CD14-positive monocyte (primary cell): ENCODE measurements around the gene ZBTB8B. TPM values are rescaled to one million over a fixed set of nuclear protein-coding genes. Genes with fewer than 3 reads are reported as not detected.

Experiments used
- DNase-seq, 3 donors: peaks; one replicate each; pipeline ENCODE4 v3.0.0-alpha.2; 2011 to 2022
- H2AFZ ChIP-seq: 2 replicates; pipeline ENCODE4 v1.6.0; 2012; ENCODE audit warnings: mild to moderate bottlenecking, low read depth, low read length, inconsistent platforms; ENCODE audit not compliant: insufficient read depth, poor library complexity, severe bottlenecking
- H3K27ac ChIP-seq, 2 donors: 1 replicate in 1 of 2; 2 replicates in 1 of 2; pipeline ENCODE4 v1.5.1; 2012 to 2013; ENCODE audit warnings: low read length in 2 of 2, control low read depth in 1 of 2, inconsistent platforms in 1 of 2, low read depth in 1 of 2, mild to moderate bottlenecking in 1 of 2
- H3K27me3 ChIP-seq, 2 donors: one replicate each; pipeline versions ENCODE4 v1.6.0 to v1.6.1; 2011 to 2013; ENCODE audit warnings: low read length in 2 of 2; ENCODE audit not compliant: control insufficient read depth in 2 of 2, insufficient read depth in 2 of 2
- H3K36me3 ChIP-seq, 2 donors: replicated peaks in 1 of 2; 1 replicate in 1 of 2; 2 replicates in 1 of 2; pipeline versions ENCODE4 v1.5.1 to v1.6.1; 2012 to 2013; ENCODE audit warnings: low read length in 2 of 2, control low read depth in 1 of 2, inconsistent platforms in 1 of 2, mild to moderate bottlenecking in 1 of 2; ENCODE audit not compliant: insufficient read depth in 2 of 2, control insufficient read depth in 1 of 2
- H3K4me1 ChIP-seq, 2 donors: 1 replicate in 1 of 2; 2 replicates in 1 of 2; pipeline versions ENCODE4 v1.5.1 to v1.6.1; 2012 to 2013; ENCODE audit warnings: low read length in 2 of 2, control low read depth in 1 of 2, inconsistent platforms in 1 of 2, mild to moderate bottlenecking in 1 of 2, moderate library complexity in 1 of 2; ENCODE audit not compliant: insufficient read depth in 2 of 2, control insufficient read depth in 1 of 2
- H3K4me2 ChIP-seq: replicated peaks from 2 replicates; pipeline ENCODE3; 2012; ENCODE audit warnings: low read length, moderate library complexity, mild to moderate bottlenecking; ENCODE audit not compliant: poor library complexity, severe bottlenecking; ENCODE audit errors: extremely low read depth
- H3K4me3 ChIP-seq, 3 experiments: fragments of 200-600 bp in 1 of 3; sonication (generic) in 1 of 3; replicated peaks in 1 of 3; 1 replicate in 2 of 3; 2 replicates in 1 of 3; pipeline ENCODE4 v1.5.1; 2011 to 2013; ENCODE audit warnings: low read length in 3 of 3, mild to moderate bottlenecking in 3 of 3, control low read depth in 2 of 3, low read depth in 2 of 3, inconsistent platforms in 1 of 3, moderate library complexity in 1 of 3
- H3K79me2 ChIP-seq: 2 replicates; pipeline ENCODE4 v1.6.0; 2012; ENCODE audit warnings: mild to moderate bottlenecking, control low read depth, inconsistent platforms, low read length, moderate library complexity; ENCODE audit not compliant: insufficient read depth
- H3K9ac ChIP-seq: 2 replicates; pipeline ENCODE4 v1.6.0; 2017; ENCODE audit warnings: low read length, mild to moderate bottlenecking; ENCODE audit not compliant: insufficient read depth, poor library complexity, severe bottlenecking
- H3K9me3 ChIP-seq, 2 donors: replicated peaks in 1 of 2; 1 replicate in 1 of 2; 2 replicates in 1 of 2; pipeline versions ENCODE4 v1.5.1 to v1.6.1; 2012 to 2013; ENCODE audit warnings: low read length in 2 of 2, control low read depth in 1 of 2; ENCODE audit not compliant: control insufficient read depth in 1 of 2, insufficient read depth in 1 of 2
- H4K20me1 ChIP-seq: 2 replicates; pipeline ENCODE4 v1.6.0; 2012; ENCODE audit warnings: mild to moderate bottlenecking, low read length, control low read depth, moderate library complexity; ENCODE audit not compliant: insufficient read depth
- H3K27ac Mint-ChIP-seq, 7 donors: one replicate each; pipeline ENCODE4 v1.8.0; 2020; ENCODE audit warnings: mild to moderate bottlenecking in 7 of 7, mixed read lengths in 7 of 7, moderate library complexity in 6 of 7, inconsistent platforms in 2 of 7
- H3K27me3 Mint-ChIP-seq, 3 donors: one replicate each; pipeline ENCODE4 v1.8.0; 2021 to 2022; ENCODE audit warnings: low read depth in 3 of 3, mild to moderate bottlenecking in 3 of 3, mixed read lengths in 3 of 3, moderate library complexity in 3 of 3, inconsistent platforms in 1 of 3
- H3K36me3 Mint-ChIP-seq, 2 donors: one replicate each; pipeline ENCODE4 v1.8.0; 2020; ENCODE audit warnings: mixed read lengths in 2 of 2, inconsistent platforms in 1 of 2, mild to moderate bottlenecking in 1 of 2
- H3K4me1 Mint-ChIP-seq: one replicate; pipeline ENCODE4 v1.8.0; 2020; ENCODE audit warnings: mild to moderate bottlenecking, mixed read lengths
- H3K4me3 Mint-ChIP-seq, 2 donors: one replicate each; pipeline ENCODE4 v1.8.0; 2020; ENCODE audit warnings: mild to moderate bottlenecking in 2 of 2, mixed read lengths in 2 of 2, moderate library complexity in 1 of 2
- H3K9me3 Mint-ChIP-seq, 7 donors: one replicate each; pipeline ENCODE4 v1.8.0; 2020 to 2022; ENCODE audit warnings: mixed read lengths in 7 of 7, mild to moderate bottlenecking in 6 of 7, moderate library complexity in 6 of 7, inconsistent platforms in 2 of 7
- CTCF ChIP-seq: fragments of 200-600 bp; IDR thresholded peaks from one replicate; pipeline ENCODE4 v1.8.0; 2022; ENCODE audit warnings: antibody characterized with exemption, mild to moderate bottlenecking
- WGBS: methylation state at CpG from one replicate; pipeline ENCODE4 v1.1.5; 2013; ENCODE audit warnings: missing lambda C conversion rate; ENCODE audit not compliant: insufficient coverage; 5-methylcytosine and 5-hydroxymethylcytosine counted together
- intact Hi-C, 2 donors: fragments of 100-400 bp; cut with micrococcal nuclease; formaldehyde crosslinking; loops; one replicate each; pipeline versions ENCODE4 v1.15.0 to v1.15.1; 2023
- polyA plus RNA-seq, 3 donors: library from polyadenylated mRNA; depleted of rRNA in 1 of 3; unstranded in 2 of 3; stranded (reverse) in 1 of 3; fragments of 300-500 nt in 2 of 3; fragments of >200 nt in 1 of 3; fragmentation: Illumina TruSeq in 2 of 3; gene quantifications; 1 replicate in 2 of 3; 2 replicates in 1 of 3; pipeline ENCODE4 v1.2.3, GENCODE V29; 2012 to 2021

ZBTB8B gene
- polyA plus RNA-seq, 3 donors = not detected

GRCh38 chr1:32427264-32427963 lies 37.5 kb upstream of the ZBTB8B start:
- Histone ChIP-seq H4K20me1 (no peaks in the 10 kb centered on the region), H3K79me2 (no peaks in the 10 kb centered on the region), H3K27ac (no peak overlapping the region), H3K27me3 (peaks cover 21 to 25% of the 10 kb centered on the region in 2 donors), H3K4me2 (no peak overlapping the region), H3K9me3 (no peaks in the 10 kb centered on the region), H3K4me3 (no peak overlapping the region), H3K9ac (no peak overlapping the region), H3K36me3 (no peaks in the 10 kb centered on the region), H2AFZ (no peak overlapping the region), H3K4me1 (no peaks in the 10 kb centered on the region)
- TF ChIP-seq CTCF = no peak
- H3K4me1 Mint-ChIP-seq = peaks cover 3% of the 10 kb centered on the region
- 95% methylated on average over 7 of the region's 17 CpGs for WGBS
- H3K4me3 Mint-ChIP-seq = peak overlapping the region in 1 of 2 donors; percentile 22
- no peak overlapping the region for H3K27ac Mint-ChIP-seq
- H3K27me3 Mint-ChIP-seq = peaks cover 26 to 57% (median 49%) of the 10 kb centered on the region in 3 donors
- H3K9me3 Mint-ChIP-seq = peaks cover 0 to 5% (median 1%) of the 10 kb centered on the region in 7 donors
- DNase-seq = no peak
- H3K36me3 Mint-ChIP-seq = no peaks in the 10 kb centered on the region
- intact Hi-C loops = no loop called here

GRCh38 chr1:32431736-32432400 lies 33.0 kb upstream of the ZBTB8B start:
- Histone ChIP-seq H3K36me3 (no peaks in the 10 kb centered on the region), H3K9me3 (no peaks in the 10 kb centered on the region), H3K4me2 (no peak overlapping the region), H3K4me3 (no peak overlapping the region), H3K27ac (no peak overlapping the region), H3K9ac (no peak overlapping the region), H3K79me2 (no peaks in the 10 kb centered on the region), H3K4me1 (no peaks in the 10 kb centered on the region), H2AFZ (no peak overlapping the region), H3K27me3 (peaks cover 12 to 16% of the 10 kb centered on the region in 2 donors), H4K20me1 (no peaks in the 10 kb centered on the region)
- 94% methylated on average over 4 of the region's 4 CpGs for WGBS
- peaks cover 3% of the 10 kb centered on the region for H3K4me1 Mint-ChIP-seq
- H3K4me3 Mint-ChIP-seq = no peak overlapping the region
- peaks cover 9 to 40% (median 26%) of the 10 kb centered on the region in 3 donors for H3K27me3 Mint-ChIP-seq
- H3K9me3 Mint-ChIP-seq = peaks cover 0 to 2% (median 0%) of the 10 kb centered on the region in 7 donors
- peak overlapping the region in 1 of 7 donors; percentile 41 for H3K27ac Mint-ChIP-seq
- no peak for TF ChIP-seq CTCF
- intact Hi-C loops = no loop called here
- DNase-seq = no peak
- H3K36me3 Mint-ChIP-seq = no peaks in the 10 kb centered on the region
